Omental fat pad (tissue), 4 donors: ENCODE results near the gene EEF1AKMT3. TPM values are rescaled to one million over a fixed set of nuclear protein-coding genes. Genes with fewer than 3 reads are reported as not detected.
A peak's percentile ranks its signal among the peaks of the same experiment; 100 is the strongest.

ENCODE experiments used
- ATAC-seq: fragments of 150-250 bp; one replicate; pipeline ENCODE4 v1.9.1; 2016; ENCODE audit warnings: mild to moderate bottlenecking, moderate library complexity; ENCODE audit not compliant: low FRiP score
- DNase-seq: peaks from one replicate; pipeline ENCODE4 v3.0.0-alpha.2; 2019; ENCODE audit warnings: low spot score
- total RNA-seq, 4 donors: library from RNA; depleted of rRNA; stranded (reverse); fragments of >200 nt; gene quantifications; one replicate each; pipeline ENCODE4 v1.1.0, GENCODE V29; 2016
- TF ChIP-seq, protein P1 (sequence below), 3 donors: fragments of 450-650 bp; IDR thresholded peaks; one replicate each; pipeline ENCODE4 v1.5.1; 2016 to 2017; ENCODE audit warnings: antibody characterized with exemption in 3 of 3, mild to moderate bottlenecking in 3 of 3, moderate library complexity in 2 of 3

EEF1AKMT3 gene
- total RNA-seq, 4 donors from 2014 or later: 6.1 to 10.9 (median 9.3) TPM

DNA sequence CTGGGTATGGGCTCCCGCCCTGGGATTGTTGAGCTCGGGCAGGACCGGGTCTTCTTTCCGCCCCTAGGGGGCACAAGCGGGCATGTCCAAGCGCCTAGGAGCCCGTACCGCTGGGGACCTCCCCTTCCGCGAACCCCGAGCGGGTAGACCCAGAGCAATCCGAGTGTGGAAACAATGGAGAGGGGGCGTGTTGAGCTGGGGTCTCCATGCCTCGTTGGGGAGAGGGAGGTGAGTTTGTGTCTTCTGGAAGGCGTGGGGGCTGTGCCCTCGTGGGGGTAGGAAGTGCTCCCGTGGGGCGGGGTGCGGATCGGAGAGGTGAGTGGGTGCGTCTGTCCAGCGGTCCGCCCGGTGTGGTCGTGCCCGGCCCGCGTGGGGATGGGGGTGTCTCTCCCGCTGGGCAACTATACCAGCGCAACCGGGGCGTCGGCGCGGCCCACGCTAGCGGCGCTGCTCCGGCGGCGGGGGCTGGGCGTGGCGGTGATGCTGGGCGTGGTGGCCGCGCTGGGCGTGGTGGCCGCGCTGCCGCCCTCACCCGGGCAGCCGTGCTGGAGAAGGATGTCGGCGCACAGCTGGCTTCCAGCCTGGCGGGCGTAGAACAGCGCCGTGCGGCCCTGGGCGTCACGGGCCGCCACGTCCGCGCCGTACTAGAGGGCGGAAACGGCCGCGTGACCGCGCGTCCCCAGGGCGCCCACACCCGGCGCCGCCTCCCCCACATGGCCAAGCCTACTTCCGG, 46.1 kb upstream of the EEF1AKMT3 start:
- TF ChIP-seq, protein P1, sequence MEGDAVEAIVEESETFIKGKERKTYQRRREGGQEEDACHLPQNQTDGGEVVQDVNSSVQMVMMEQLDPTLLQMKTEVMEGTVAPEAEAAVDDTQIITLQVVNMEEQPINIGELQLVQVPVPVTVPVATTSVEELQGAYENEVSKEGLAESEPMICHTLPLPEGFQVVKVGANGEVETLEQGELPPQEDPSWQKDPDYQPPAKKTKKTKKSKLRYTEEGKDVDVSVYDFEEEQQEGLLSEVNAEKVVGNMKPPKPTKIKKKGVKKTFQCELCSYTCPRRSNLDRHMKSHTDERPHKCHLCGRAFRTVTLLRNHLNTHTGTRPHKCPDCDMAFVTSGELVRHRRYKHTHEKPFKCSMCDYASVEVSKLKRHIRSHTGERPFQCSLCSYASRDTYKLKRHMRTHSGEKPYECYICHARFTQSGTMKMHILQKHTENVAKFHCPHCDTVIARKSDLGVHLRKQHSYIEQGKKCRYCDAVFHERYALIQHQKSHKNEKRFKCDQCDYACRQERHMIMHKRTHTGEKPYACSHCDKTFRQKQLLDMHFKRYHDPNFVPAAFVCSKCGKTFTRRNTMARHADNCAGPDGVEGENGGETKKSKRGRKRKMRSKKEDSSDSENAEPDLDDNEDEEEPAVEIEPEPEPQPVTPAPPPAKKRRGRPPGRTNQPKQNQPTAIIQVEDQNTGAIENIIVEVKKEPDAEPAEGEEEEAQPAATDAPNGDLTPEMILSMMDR (IDR thresholded peaks at IDR 0.05): peak in 1 of 3 donors; percentile 26
- peak; percentile 78 for ATAC-seq
- DNase-seq: no peak

DNA sequence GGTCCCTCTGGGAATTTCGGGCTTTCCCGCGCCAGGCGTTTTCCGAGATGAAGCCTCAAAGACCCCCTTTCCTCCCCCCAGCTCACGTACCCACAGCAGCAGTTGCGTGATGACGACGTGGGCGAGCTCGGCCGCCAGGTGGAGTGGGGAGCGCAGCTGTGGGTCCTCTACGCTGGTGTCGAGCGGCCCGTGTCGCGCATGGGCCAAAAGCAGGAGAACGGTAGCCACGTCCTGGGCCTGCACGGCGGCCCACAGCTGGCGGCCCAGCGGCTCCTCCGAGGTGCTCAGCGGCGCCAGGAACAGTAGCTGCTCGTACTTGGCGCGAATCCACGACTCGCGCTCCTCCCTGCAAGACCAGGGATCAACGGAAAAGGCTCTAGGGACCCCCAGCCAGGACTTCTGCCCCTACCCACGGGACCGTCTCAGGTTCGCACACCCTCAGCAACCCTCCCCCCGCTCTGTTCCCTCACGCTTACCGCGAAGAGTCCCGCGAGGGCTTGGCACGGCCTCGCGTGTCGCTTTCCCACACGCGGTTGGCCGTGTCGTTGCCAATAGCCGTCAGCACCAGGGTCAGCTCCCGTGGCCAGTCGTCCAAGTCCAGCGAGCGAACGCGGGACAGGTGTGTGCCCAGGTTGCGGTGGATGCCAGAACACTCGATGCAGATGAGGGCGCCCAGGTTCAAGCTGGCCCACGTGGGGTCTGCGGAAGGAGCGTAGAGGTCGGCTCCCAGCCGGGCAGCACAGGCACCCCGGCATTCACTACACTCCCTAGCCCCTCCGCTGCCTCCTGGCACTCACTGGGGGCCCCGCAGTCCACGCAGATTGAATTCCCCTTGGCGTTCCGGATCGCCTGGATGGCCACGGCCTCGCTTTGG, 45.3 kb upstream of the EEF1AKMT3 start:
- no peak for DNase-seq
- TF ChIP-seq, protein P1 (IDR thresholded peaks at IDR 0.05): no peak
- ATAC-seq: peak; percentile 19

DNA sequence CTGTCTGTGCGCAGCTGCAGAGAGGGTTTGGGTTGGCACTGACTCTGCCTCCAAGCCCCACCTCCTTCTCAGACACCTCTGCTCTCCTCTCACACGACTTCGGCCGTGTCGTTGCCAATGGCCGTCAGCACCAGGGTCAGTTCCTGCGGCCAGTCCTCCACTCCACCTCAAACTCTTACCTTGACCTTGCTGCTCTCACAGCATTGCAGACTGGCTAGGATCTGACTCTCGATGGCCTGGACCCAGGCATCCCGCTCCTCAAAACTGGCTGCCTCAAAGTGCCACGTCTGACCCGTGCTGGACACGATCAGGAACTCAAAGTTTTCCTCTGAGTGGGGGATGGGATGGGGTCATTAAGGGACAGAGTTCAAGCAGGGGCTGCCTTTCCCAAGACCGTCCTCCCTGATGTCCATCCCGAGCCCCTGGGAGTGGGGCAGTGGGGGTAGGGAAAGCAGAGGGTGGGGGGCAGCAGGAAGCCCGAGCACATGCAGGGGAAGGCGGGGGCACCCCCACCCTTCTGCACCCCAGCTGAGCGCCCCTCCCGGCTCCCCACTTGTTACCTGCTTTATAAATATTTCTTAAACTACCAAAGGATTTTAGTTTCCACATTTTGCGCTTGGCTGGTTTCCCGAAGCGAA, 44.5 kb upstream of the EEF1AKMT3 start:
- DNase-seq (no peak), ATAC-seq (no peak)

DNA sequence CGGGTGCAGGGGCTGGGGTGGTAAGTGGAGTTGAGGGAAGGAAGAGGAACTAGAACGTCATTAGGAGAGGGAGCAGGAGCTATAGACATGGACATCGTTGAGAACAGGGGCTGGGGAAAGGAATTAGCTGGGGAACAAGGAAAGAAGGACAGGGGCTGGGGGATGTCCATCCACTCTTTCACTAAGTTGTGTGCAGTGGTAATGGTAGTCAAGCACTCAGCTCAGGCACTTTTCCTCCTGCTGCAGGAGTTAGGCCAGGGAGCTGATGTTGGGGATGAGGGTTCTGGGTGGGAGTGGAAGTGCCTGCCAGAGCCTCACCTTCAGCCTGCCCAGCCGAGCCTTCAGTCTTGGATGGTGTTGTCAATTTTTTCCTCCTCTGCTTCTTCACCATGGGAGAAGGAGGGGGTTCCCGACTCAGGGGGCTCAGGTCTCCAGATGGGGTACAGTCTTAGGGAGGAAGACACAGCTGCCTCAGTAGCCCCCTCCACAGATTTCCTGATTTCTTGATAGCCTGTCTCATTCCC, 43.0 kb upstream of the EEF1AKMT3 start:
- TF ChIP-seq, protein P1 (IDR thresholded peaks at IDR 0.05): no peak
- ATAC-seq: no peak
- no peak for DNase-seq

More for the DNA sequence above, 44.5 kb upstream of the EEF1AKMT3 start:
- TF ChIP-seq, protein P1 (IDR thresholded peaks at IDR 0.05): no peak

DNA sequence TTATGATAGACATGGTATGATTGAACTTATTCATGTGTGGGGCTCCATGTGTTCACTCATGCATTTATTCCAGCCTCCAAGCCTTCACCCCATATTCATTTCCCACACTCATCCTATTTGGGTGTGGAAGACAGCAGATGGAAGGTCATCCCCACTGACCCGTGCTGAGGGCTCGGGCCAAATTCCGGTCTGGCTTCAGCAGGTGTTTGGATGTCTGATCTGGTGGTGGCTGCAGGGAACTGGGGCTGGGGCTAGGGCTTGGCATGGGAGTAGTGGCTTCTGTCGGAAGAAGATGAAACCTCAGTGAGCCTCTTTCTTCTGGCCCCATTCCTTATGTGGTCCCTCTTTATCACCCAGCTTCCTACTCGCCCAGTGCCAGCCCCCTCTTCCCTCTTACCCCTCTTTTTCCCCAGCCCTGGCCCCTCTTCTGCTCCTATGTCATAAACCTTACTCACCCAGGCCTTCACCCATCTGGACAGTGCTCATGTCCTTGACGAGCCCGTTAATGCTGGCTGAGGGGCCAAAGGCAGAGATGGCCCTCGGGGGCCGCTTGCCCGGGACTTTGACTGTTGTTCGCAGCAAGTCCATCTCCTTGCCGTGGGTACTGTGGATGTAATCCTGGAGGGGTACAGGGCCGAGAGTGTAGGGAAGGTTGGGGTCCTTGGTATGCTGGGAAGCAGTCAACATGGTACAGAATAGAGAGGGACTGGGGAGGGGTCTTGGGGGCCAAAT, 41.9 kb upstream of the EEF1AKMT3 start:
- no peak for DNase-seq
- ATAC-seq: no peak
- TF ChIP-seq, protein P1 (IDR thresholded peaks at IDR 0.05): no peak

DNA sequence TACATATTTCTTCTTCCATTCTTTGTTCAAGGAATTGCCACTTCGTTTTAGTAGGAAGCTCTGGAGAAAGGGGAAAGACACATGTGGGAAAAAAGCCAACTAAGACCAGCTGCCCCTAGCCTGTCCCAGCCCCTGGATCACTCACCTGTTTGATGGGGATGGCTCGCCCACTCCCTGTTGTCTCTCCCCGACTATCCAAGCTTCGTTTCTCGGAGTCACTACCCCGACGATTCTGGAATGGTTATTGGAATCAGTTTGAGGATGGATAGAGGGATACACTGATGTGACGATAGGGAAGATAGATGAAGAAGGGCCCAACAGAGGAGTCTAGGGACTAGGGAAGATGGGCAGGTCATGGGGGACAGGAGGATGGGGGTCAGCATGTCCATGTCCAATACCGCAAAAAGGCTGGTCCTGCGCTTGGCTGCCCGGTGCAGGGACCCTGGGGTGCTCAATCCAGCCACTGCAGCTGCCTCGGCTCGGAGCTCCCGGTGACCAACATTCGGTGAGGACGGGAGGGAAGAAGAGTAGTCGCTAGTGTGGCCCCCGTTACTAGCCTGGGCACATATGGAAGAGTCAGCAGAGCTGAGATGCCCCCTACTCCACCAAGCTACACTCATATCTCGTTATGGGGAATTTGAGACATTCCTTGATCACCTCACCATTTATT, 40.9 kb upstream of the EEF1AKMT3 start:
- ATAC-seq (no peak), DNase-seq (no peak)
- TF ChIP-seq, protein P1 (IDR thresholded peaks at IDR 0.05): no peak
